ENCODE results near the gene CNTD1. TPM values are rescaled to one million over a fixed set of nuclear protein-coding genes. Genes with fewer than 3 reads are reported as not detected.

The CNTD1 gene
- total and polyA plus RNA-seq, 2 donors, result 0.09 to 0.32 TPM

DNA sequence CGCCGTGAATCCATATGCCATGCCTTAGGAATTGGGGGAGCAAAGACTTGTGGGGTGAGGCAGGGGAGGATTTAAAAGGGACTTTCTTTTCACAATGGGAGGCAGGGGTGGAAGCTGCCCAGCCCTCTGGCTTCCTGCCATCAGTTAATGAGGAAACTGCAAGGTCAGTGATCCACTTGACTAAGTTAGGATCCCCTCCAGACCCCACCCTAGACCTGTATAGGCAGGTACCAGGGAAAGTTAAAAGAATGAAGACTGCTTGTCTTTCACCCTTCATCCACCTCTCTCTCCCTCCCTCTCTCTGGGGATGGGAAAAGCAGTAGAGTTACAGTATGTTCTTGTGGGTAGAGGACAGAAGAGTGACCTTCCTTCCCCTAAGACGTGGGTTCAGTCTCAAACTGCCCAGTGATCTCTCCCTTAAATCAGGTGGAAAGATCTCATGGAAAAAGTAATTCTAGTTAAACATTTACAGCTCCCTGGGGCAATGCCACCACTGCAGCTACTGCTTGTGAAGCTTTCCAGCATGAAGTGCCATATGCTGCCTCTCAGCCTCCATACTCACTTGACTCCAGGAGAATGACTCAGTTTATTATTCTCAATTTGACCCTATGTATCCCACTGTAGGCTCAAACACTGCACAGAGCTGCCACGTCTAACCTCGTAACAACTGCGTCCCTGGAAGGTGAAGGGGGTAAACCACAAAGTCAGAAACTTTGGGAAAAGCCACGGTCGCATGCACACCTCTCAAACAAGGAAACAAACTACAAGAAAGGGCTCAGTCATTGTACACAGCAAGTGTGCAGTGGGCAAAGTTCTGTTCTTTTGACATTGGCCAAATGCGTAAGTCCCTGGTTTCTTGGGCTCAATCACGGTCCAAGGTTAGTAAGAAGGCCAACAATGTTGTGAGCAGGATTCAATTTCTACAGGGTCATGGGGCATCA, 1.3 kb upstream of the CNTD1 start:
- Histone ChIP-seq H3K4me1 (ENCODE audit: control insufficient read depth in 2 of 2, insufficient read depth in 2 of 2, low read length in 2 of 2) (peaks cover 10 to 22% of the 10 kb centered on the region in 2 donors), H3K36me3 (ENCODE audit: control insufficient read depth in 2 of 2, insufficient read depth in 2 of 2, low read length in 1 of 2) (peaks cover 4 to 8% of the 10 kb centered on the region in 2 donors), H3K27me3 (ENCODE audit: control insufficient read depth in 2 of 2, insufficient read depth in 1 of 2, low read length in 1 of 2) (no peaks in the 10 kb centered on the region), H3K4me3 (ENCODE audit: low read length in 2 of 2) (peak overlapping the region; percentile 88 to 95), H3K27ac (ENCODE audit: low read depth in 1 of 2, low read length in 1 of 2) (no peak overlapping the region), H3K9me3 (ENCODE audit: control insufficient read depth in 2 of 2, insufficient read depth in 1 of 2, low read length in 1 of 2) (no peaks in the 10 kb centered on the region)
- WGBS, result 95% methylated on average over 10 of the region's 10 CpGs
- no peak for DNase-seq (ENCODE audit: low read depth in 6 of 9, low spot score in 9 of 9)

DNA sequence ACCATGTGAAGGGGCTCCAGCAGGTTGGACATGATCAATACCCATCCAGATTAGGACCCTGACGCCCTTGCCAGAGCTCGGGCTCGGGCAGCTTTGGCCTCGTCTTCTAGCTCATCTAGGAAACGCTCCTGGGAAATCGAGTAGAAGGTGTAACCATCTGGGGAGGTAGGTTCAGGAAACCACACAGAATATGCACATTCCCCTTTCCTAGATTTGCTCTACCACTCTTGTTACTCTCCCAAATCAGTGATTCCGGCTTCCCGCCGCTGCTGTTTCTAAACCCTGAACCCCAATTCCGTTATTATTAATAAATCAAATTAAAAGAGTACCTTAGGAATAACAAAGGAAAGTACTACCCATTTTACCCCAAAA, 664 bp upstream of the CNTD1 start:
- Histone ChIP-seq H3K4me3 (ENCODE audit: low read length in 2 of 2) (peak overlapping the region; percentile 88 to 95), H3K4me1 (ENCODE audit: control insufficient read depth in 2 of 2, insufficient read depth in 2 of 2, low read length in 2 of 2) (peaks cover 10 to 22% of the 10 kb centered on the region in 2 donors), H3K27me3 (ENCODE audit: control insufficient read depth in 2 of 2, insufficient read depth in 1 of 2, low read length in 1 of 2) (peaks cover 0 to 2% of the 10 kb centered on the region in 2 donors), H3K36me3 (ENCODE audit: control insufficient read depth in 2 of 2, insufficient read depth in 2 of 2, low read length in 1 of 2) (peaks cover 4 to 8% of the 10 kb centered on the region in 2 donors), H3K27ac (ENCODE audit: low read depth in 1 of 2, low read length in 1 of 2) (no peak overlapping the region), H3K9me3 (ENCODE audit: control insufficient read depth in 2 of 2, insufficient read depth in 1 of 2, low read length in 1 of 2) (no peaks in the 10 kb centered on the region)
- 29% methylated on average over 10 of the region's 10 CpGs for WGBS
- DNase-seq (ENCODE audit: low read depth in 6 of 9, low spot score in 9 of 9), result no peak

GRCh38 chr17:42803074-42803883, 4.6 kb downstream of the CNTD1 start:
- Histone ChIP-seq H3K4me1 (ENCODE audit: control insufficient read depth in 2 of 2, insufficient read depth in 2 of 2, low read length in 2 of 2) (peaks cover 5 to 6% of the 10 kb centered on the region in 2 donors), H3K4me3 (ENCODE audit: low read length in 2 of 2) (no peak overlapping the region), H3K27ac (ENCODE audit: low read depth in 1 of 2, low read length in 1 of 2) (no peak overlapping the region), H3K27me3 (ENCODE audit: control insufficient read depth in 2 of 2, insufficient read depth in 1 of 2, low read length in 1 of 2) (peaks cover 0 to 2% of the 10 kb centered on the region in 2 donors), H3K9me3 (ENCODE audit: control insufficient read depth in 2 of 2, insufficient read depth in 1 of 2, low read length in 1 of 2) (no peaks in the 10 kb centered on the region), H3K36me3 (ENCODE audit: control insufficient read depth in 2 of 2, insufficient read depth in 2 of 2, low read length in 1 of 2) (no peaks in the 10 kb centered on the region)
- DNase-seq (ENCODE audit: low read depth in 6 of 9, low spot score in 9 of 9), result no peak
- 86% methylated on average over 2 of the region's 2 CpGs for WGBS

DNA sequence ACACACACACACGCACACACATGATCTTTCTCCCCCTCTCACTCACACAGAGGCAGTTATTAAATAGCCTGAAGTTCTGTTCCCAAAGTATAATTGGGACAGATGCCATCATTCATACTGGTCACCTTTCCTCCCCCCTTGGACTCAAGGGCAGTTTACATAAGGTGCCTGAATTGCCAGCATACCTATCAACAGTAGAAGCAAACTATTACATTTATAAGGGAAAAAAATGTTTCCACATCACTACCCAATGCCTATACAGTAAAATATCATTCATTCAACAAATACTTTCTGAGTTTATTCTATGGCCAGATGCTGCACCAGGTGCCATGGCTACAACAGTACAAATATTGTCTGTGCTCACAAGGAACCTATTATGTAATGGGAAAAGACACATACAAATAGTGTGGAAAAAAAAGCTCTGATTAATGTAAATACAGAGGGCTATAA, 6.3 kb downstream of the CNTD1 start:
- peaks cover 0 to 2% of the 10 kb centered on the region in 2 donors for H3K27me3 ChIP-seq (ENCODE audit: control insufficient read depth in 2 of 2, insufficient read depth in 1 of 2, low read length in 1 of 2)
- DNase-seq (ENCODE audit: low read depth in 6 of 9, low spot score in 9 of 9), result no peak
- H3K4me1 ChIP-seq (ENCODE audit: control insufficient read depth in 2 of 2, insufficient read depth in 2 of 2, low read length in 2 of 2), result no peaks in the 10 kb centered on the region

GRCh38 chr17:42806249-42806648, 7.6 kb downstream of the CNTD1 start:
- no peak overlapping the region for H3K4me3 ChIP-seq (ENCODE audit: low read length in 2 of 2)
- no peaks in the 10 kb centered on the region for H3K4me1 ChIP-seq (ENCODE audit: control insufficient read depth in 2 of 2, insufficient read depth in 2 of 2, low read length in 2 of 2)
- DNase-seq (ENCODE audit: low read depth in 6 of 9, low spot score in 9 of 9), result no peak
- 96% methylated on average over 1 of the region's 1 CpG for WGBS
- H3K9me3 ChIP-seq (ENCODE audit: control insufficient read depth in 2 of 2, insufficient read depth in 1 of 2, low read length in 1 of 2), result no peaks in the 10 kb centered on the region
- H3K36me3 ChIP-seq (ENCODE audit: control insufficient read depth in 2 of 2, insufficient read depth in 2 of 2, low read length in 1 of 2), result peaks cover 10 to 13% of the 10 kb centered on the region in 2 donors
- peaks cover 0 to 2% of the 10 kb centered on the region in 2 donors for H3K27me3 ChIP-seq (ENCODE audit: control insufficient read depth in 2 of 2, insufficient read depth in 1 of 2, low read length in 1 of 2)
- no peak overlapping the region for H3K27ac ChIP-seq (ENCODE audit: low read depth in 1 of 2, low read length in 1 of 2)

More for the DNA sequence above, 6.3 kb downstream of the CNTD1 start:
- Histone ChIP-seq H3K9me3 (ENCODE audit: control insufficient read depth in 2 of 2, insufficient read depth in 1 of 2, low read length in 1 of 2) (no peaks in the 10 kb centered on the region), H3K4me3 (ENCODE audit: low read length in 2 of 2) (no peak overlapping the region), H3K36me3 (ENCODE audit: control insufficient read depth in 2 of 2, insufficient read depth in 2 of 2, low read length in 1 of 2) (peaks cover 3 to 6% of the 10 kb centered on the region in 2 donors), H3K27ac (ENCODE audit: low read depth in 1 of 2, low read length in 1 of 2) (no peak overlapping the region)
- 96% methylated on average over 1 of the region's 1 CpG for WGBS

DNA sequence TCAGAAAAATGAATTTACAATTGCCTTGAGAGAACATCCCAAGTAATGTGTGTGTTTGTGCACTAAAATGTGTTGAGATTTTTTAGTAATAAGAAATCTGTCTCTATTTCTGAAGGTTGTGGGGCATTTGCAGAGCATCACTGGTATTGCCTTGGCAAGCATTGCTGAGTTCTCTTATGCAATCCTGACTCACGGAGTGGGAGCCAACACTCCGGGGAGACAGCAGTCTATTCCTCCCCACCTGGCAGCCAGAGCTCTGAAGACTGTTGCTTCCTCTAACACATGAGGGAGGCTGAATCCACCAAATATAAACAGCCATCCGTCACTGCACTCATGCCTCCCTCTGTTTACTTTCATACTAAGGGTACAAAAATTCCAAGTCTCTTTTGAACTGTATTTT, 10.6 kb downstream of the CNTD1 start:
- H3K4me3 ChIP-seq (ENCODE audit: low read length in 2 of 2), result no peak overlapping the region
- no peak for DNase-seq (ENCODE audit: low read depth in 6 of 9, low spot score in 9 of 9)
- WGBS, result 92% methylated on average over 3 of the region's 3 CpGs
- no peaks in the 10 kb centered on the region for H3K27me3 ChIP-seq (ENCODE audit: control insufficient read depth in 2 of 2, insufficient read depth in 1 of 2, low read length in 1 of 2)
- H3K9me3 ChIP-seq (ENCODE audit: control insufficient read depth in 2 of 2, insufficient read depth in 1 of 2, low read length in 1 of 2), result no peaks in the 10 kb centered on the region
- H3K4me1 ChIP-seq (ENCODE audit: control insufficient read depth in 2 of 2, insufficient read depth in 2 of 2, low read length in 2 of 2), result no peaks in the 10 kb centered on the region
- H3K27ac ChIP-seq (ENCODE audit: low read depth in 1 of 2, low read length in 1 of 2), result no peak overlapping the region
- peaks cover 24 to 30% of the 10 kb centered on the region in 2 donors for H3K36me3 ChIP-seq (ENCODE audit: control insufficient read depth in 2 of 2, insufficient read depth in 2 of 2, low read length in 1 of 2)

DNA sequence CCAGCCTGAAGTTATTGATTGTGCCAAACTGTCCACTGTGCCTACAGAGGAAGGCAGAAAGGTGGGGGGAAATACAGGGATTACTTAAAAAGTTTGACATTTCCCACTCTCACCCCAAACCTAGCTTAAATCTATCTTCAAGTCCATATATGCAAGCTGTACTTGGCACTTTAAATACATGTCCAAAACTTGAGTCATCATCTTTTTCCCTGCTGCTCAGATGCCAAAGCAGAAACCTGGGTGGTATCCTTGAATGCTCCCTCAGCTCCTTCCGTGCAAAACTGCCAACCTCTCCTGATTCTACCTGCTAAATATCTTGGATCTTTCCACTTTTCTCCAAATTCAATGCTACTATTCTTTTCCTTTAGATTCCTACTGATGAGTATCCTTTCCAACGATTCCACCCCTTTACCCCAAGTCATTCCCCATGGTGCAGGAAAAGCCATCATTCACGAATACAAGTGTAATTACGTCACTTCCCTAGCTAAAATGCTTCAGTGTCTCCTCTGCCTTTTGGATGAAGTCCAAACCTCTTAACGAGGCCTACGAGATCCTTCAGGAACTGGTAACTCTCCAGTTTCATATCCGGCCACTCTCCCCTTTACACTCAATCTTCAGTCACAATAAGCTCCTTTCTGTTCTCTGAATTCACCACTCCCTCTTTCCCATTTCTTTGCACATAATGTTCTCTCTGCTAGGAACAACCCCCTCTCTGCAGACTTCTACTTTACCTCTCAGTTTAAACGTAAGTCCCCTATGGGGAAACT, 16.2 kb downstream of the CNTD1 start:
- no peak overlapping the region for H3K4me3 ChIP-seq (ENCODE audit: low read length in 2 of 2)
- DNase-seq (ENCODE audit: low read depth in 6 of 9, low spot score in 9 of 9), result no peak
- no peaks in the 10 kb centered on the region for H3K9me3 ChIP-seq (ENCODE audit: control insufficient read depth in 2 of 2, insufficient read depth in 1 of 2, low read length in 1 of 2)
- H3K27ac ChIP-seq (ENCODE audit: low read depth in 1 of 2, low read length in 1 of 2), result no peak overlapping the region
- 93% methylated on average over 8 of the region's 8 CpGs for WGBS
- no peaks in the 10 kb centered on the region for H3K27me3 ChIP-seq (ENCODE audit: control insufficient read depth in 2 of 2, insufficient read depth in 1 of 2, low read length in 1 of 2)
- peaks cover 71 to 79% of the 10 kb centered on the region in 2 donors for H3K36me3 ChIP-seq (ENCODE audit: control insufficient read depth in 2 of 2, insufficient read depth in 2 of 2, low read length in 1 of 2)
- H3K4me1 ChIP-seq (ENCODE audit: control insufficient read depth in 2 of 2, insufficient read depth in 2 of 2, low read length in 2 of 2), result no peaks in the 10 kb centered on the region

GRCh38 chr17:42817866-42818265, 19.2 kb downstream of the CNTD1 start:
- H3K36me3 ChIP-seq (ENCODE audit: control insufficient read depth in 2 of 2, insufficient read depth in 2 of 2, low read length in 1 of 2), result peaks cover 67 to 84% of the 10 kb centered on the region in 2 donors
- peaks cover 4 to 6% of the 10 kb centered on the region in 2 donors for H3K4me1 ChIP-seq (ENCODE audit: control insufficient read depth in 2 of 2, insufficient read depth in 2 of 2, low read length in 2 of 2)
- WGBS, result 89% methylated on average over 1 of the region's 1 CpG
- no peak for DNase-seq (ENCODE audit: low read depth in 6 of 9, low spot score in 9 of 9)
- no peaks in the 10 kb centered on the region for H3K27me3 ChIP-seq (ENCODE audit: control insufficient read depth in 2 of 2, insufficient read depth in 1 of 2, low read length in 1 of 2)
- H3K27ac ChIP-seq (ENCODE audit: low read depth in 1 of 2, low read length in 1 of 2), result no peak overlapping the region
- no peaks in the 10 kb centered on the region for H3K9me3 ChIP-seq (ENCODE audit: control insufficient read depth in 2 of 2, insufficient read depth in 1 of 2, low read length in 1 of 2)
- no peak overlapping the region for H3K4me3 ChIP-seq (ENCODE audit: low read length in 2 of 2)
